ENCODE measurements around the gene DNAJB11. TPM values are rescaled to one million over a fixed set of nuclear protein-coding genes. Genes with fewer than 3 reads are reported as not detected.

The DNAJB11 gene
- total and polyA plus RNA-seq, 2 of the 4 experiments (the other 2 are of a cell fraction): 27.4 to 48.6 TPM

- in situ Hi-C loops (cut with MboI; ENCODE audit: low sequenced_read_pairs) (no loop called here), dilution Hi-C loops (cut with HindIII; ENCODE audit: low sequenced_read_pairs, unreplicated experiment) (no loop called here), intact Hi-C loops (cut with micrococcal nuclease) (loop anchor here (10.0 kb wide), 1 partner anchor 207 kb away; the partner anchor contains the start of gene EIF4A2)
- CTCF ChIA-PET: interaction anchor here (0.6 to 1.3 kb wide), 3 partner anchors 9 to 634 kb away, joined by 3 to 4 read pairs (median 3); no protein-coding TSS in a partner anchor
- no peak overlapping the region for H4K5ac ChIP-seq (ENCODE audit: low read depth, low read length)
- no peak overlapping the region for H3K23ac ChIP-seq (ENCODE audit: low read depth, low read length)
- H2AK5ac ChIP-seq (ENCODE audit: low read depth, low read length): no peak overlapping the region
- no peaks in the 10 kb centered on the region for H3K9me3 ChIP-seq (ENCODE audit: control insufficient read depth, insufficient read depth, low read length)
- no peak for DNase-seq
- peaks cover 18% of the 10 kb centered on the region for H3K36me3 ChIP-seq (ENCODE audit: control insufficient read depth, insufficient read depth, low read length)
- H4K20me1 ChIP-seq (ENCODE audit: insufficient read depth, low read length): no peaks in the 10 kb centered on the region
- ATAC-seq (ENCODE audit: low read depth): no peak
- no peaks in the 10 kb centered on the region for H3K9me1 ChIP-seq (ENCODE audit: insufficient read depth, low read length)
- H4K8ac ChIP-seq (ENCODE audit: low read depth in 2 of 2, low read length in 2 of 2): no peak overlapping the region
- no peak overlapping the region for H2BK120ac ChIP-seq (ENCODE audit: low read depth, low read length)
- no TSS peak for BruUV-seq (replicated peaks)
- peaks cover 3 to 5% of the 10 kb centered on the region in 2 experiments; a peak in 3 of 4 replicates for H3K79me1 ChIP-seq (ENCODE audit: low read depth in 1 of 2, low read length in 2 of 2)
- no peak overlapping the region for H3K4ac ChIP-seq (ENCODE audit: low read depth, low read length)
- no peak overlapping the region for H3K27ac ChIP-seq (ENCODE audit: insufficient read depth, low read length)
- no peak overlapping the region for H2BK5ac ChIP-seq (ENCODE audit: low read depth, low read length, poor library complexity, severe bottlenecking)
- no peak overlapping the region for H4K91ac ChIP-seq (ENCODE audit: insufficient read depth, low read depth, low read length)
- no peak overlapping the region for H3K4me2 ChIP-seq (ENCODE audit: low read depth, low read length)
- no CpG with 5 or more reads among the region's 2 CpGs for WGBS, 2 experiments (ENCODE audit: extremely low coverage in 2 of 2, insufficient read length in 1 of 2)
- no peak overlapping the region for H2BK20ac ChIP-seq (ENCODE audit: low read depth, low read length)
- no peak for TF ChIP-seq USF2 (IDR thresholded peaks at IDR 0.05; ENCODE audit: low read depth, low read length)
- no peak for TF ChIP-seq FOS (IDR thresholded peaks at IDR 0.05; ENCODE audit: low read depth, low read length)
- TF ChIP-seq RFX5 (IDR thresholded peaks at IDR 0.05; ENCODE audit: low read depth, low read length): no peak
- no peak for TF ChIP-seq POLR2A (IDR thresholded peaks at IDR 0.05; ENCODE audit: low read depth, low read length)
- no peak for TF ChIP-seq CEBPB (IDR thresholded peaks at IDR 0.05; ENCODE audit: low read depth, low read length)
- TF ChIP-seq SMC3 (IDR thresholded peaks at IDR 0.05; ENCODE audit: low read depth, low read length): no peak
- no peak for TF ChIP-seq CHD1 (IDR thresholded peaks at IDR 0.05; ENCODE audit: low read depth, low read length)
- TF ChIP-seq RAD21 (IDR thresholded peaks at IDR 0.05; ENCODE audit: low read length): no peak
- TF ChIP-seq MXI1 (IDR thresholded peaks at IDR 0.05; ENCODE audit: borderline replicate concordance, low read depth, low read length): no peak
- TF ChIP-seq MAFK (IDR thresholded peaks at IDR 0.05; ENCODE audit: low read depth, low read length): no peak
- TF ChIP-seq BHLHE40 (IDR thresholded peaks at IDR 0.05; ENCODE audit: low read depth, low read length): no peak
- no peak for TF ChIP-seq RCOR1 (IDR thresholded peaks at IDR 0.05; ENCODE audit: insufficient replicate concordance, low read length)
- TF ChIP-seq, protein P1, sequence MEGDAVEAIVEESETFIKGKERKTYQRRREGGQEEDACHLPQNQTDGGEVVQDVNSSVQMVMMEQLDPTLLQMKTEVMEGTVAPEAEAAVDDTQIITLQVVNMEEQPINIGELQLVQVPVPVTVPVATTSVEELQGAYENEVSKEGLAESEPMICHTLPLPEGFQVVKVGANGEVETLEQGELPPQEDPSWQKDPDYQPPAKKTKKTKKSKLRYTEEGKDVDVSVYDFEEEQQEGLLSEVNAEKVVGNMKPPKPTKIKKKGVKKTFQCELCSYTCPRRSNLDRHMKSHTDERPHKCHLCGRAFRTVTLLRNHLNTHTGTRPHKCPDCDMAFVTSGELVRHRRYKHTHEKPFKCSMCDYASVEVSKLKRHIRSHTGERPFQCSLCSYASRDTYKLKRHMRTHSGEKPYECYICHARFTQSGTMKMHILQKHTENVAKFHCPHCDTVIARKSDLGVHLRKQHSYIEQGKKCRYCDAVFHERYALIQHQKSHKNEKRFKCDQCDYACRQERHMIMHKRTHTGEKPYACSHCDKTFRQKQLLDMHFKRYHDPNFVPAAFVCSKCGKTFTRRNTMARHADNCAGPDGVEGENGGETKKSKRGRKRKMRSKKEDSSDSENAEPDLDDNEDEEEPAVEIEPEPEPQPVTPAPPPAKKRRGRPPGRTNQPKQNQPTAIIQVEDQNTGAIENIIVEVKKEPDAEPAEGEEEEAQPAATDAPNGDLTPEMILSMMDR (conservative IDR thresholded peaks at IDR 0.05; ENCODE audit: low read depth, low read length): no peak
- TF ChIP-seq ELK1 (IDR thresholded peaks at IDR 0.05; ENCODE audit: borderline replicate concordance, low read depth, low read length): no peak
- no peak for TF ChIP-seq MAZ (IDR thresholded peaks at IDR 0.05; ENCODE audit: borderline replicate concordance, low read depth, low read length)
- no peak for TF ChIP-seq NFE2L2 (IDR thresholded peaks at IDR 0.05; ENCODE audit: low read depth, low read length)
- no peaks in the 10 kb centered on the region for H3K27me3 ChIP-seq (ENCODE audit: control insufficient read depth, insufficient read depth, low read length)
- no peak overlapping the region for H3K18ac ChIP-seq (ENCODE audit: low read depth, low read length)
- H3K4me1 ChIP-seq (ENCODE audit: control insufficient read depth, insufficient read depth, low read length): no peaks in the 10 kb centered on the region
- no peak overlapping the region for H2AFZ ChIP-seq (replicated peaks; ENCODE audit: low read length, poor library complexity)
- no peak overlapping the region for H2AK9ac ChIP-seq (replicated peaks; ENCODE audit: low read depth, low read length, poor library complexity)
- no peak overlapping the region for H3K4me3 ChIP-seq (ENCODE audit: insufficient read depth, low read depth, low read length)
- no peak overlapping the region for H3K14ac ChIP-seq (replicated peaks; ENCODE audit: low read depth, low read length)
- no peak overlapping the region for H3K9ac ChIP-seq (ENCODE audit: low read depth, low read length)
- H2BK15ac ChIP-seq (ENCODE audit: low read depth, low read length): no peak overlapping the region
- POLR2A ChIA-PET (ENCODE audit: unreplicated experiment): no interaction called here
- no peak overlapping the region for H3K56ac ChIP-seq (ENCODE audit: extremely low read depth, insufficient read depth, low read length)
Measured at GRCh38 chr3:186577521-186577920, 7.0 kb downstream of the DNAJB11 start.

Data from IMR-90 (cell line).